Uterus (tissue), 2 donors: ENCODE data around the gene PDPK1.
"Not testable (repeated sequence)": the region's sequence is repeated elsewhere in the genome, so short reads cannot be mapped to it uniquely, and the experiment has no call there.

Experiments used
- POLR2A ChIP-seq, 2 donors: fragments of 450-650 bp; IDR thresholded peaks; one replicate each; pipeline ENCODE4 v1.6.1; 2016; ENCODE audit warnings: antibody characterized with exemption in 2 of 2, mild to moderate bottlenecking in 1 of 2, moderate library complexity in 1 of 2
- TF ChIP-seq, protein P1 (sequence below), 4 experiments: fragments of 200-600 bp in 2 of 4; fragments of 450-650 bp in 2 of 4; sonication (generic) in 2 of 4; IDR thresholded peaks; one replicate each; pipeline ENCODE4 v1.5.1; 2016 to 2019; ENCODE audit warnings: antibody characterized with exemption in 4 of 4, mild to moderate bottlenecking in 2 of 4, moderate library complexity in 1 of 4

DNA sequence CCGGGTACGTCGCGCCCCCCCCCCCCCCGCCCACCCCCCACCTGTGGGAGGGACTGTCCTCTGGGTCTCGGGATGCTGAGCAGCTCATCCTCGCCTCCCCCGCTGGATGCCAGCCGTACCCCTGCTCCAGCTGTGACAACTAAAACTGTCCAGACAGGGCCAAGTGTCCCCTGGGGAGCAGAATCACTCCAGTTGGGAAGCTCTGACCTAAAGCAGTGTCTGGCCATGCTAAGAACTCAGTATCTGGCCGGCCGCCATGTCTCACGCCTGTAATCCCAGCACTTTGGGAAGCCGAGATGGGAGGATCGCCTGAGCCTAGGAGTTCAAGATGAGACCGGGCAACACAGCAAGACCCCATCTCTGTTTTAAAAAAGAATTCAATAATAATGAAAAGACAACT lies 83.0 kb downstream of the PDPK1 start:
- TF ChIP-seq, protein P1, sequence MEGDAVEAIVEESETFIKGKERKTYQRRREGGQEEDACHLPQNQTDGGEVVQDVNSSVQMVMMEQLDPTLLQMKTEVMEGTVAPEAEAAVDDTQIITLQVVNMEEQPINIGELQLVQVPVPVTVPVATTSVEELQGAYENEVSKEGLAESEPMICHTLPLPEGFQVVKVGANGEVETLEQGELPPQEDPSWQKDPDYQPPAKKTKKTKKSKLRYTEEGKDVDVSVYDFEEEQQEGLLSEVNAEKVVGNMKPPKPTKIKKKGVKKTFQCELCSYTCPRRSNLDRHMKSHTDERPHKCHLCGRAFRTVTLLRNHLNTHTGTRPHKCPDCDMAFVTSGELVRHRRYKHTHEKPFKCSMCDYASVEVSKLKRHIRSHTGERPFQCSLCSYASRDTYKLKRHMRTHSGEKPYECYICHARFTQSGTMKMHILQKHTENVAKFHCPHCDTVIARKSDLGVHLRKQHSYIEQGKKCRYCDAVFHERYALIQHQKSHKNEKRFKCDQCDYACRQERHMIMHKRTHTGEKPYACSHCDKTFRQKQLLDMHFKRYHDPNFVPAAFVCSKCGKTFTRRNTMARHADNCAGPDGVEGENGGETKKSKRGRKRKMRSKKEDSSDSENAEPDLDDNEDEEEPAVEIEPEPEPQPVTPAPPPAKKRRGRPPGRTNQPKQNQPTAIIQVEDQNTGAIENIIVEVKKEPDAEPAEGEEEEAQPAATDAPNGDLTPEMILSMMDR (IDR thresholded peaks at IDR 0.05), result not testable (repeated sequence)
- TF ChIP-seq POLR2A (IDR thresholded peaks at IDR 0.05), result not testable (repeated sequence)
